HCT116 (cell line): ENCODE results near the gene AFDN. TPM values are rescaled to one million over a fixed set of nuclear protein-coding genes. Genes with fewer than 3 reads are reported as not detected.

Source experiments
- ATAC-seq: fragments of 200-7000 bp; cut with Tn5 transposase; 2 replicates; pipeline ENCODE4 v1.9.1; 2020; ENCODE audit warnings: mild to moderate bottlenecking, moderate library complexity
- BruUV-seq: library from RNA; stranded (reverse); fragments of 400-500 nt; replicated peaks from 2 replicates; lab custom pipeline; 2021; lab: Mats Ljungman, UMichigan
- CTCF ChIA-PET: fragments of 300-600 bp; sonication (Branson Sonifier 250); formaldehyde crosslinking; loops from one replicate; lab custom pipeline; 2021; ENCODE audit warnings: antibody characterized with exemption; lab: Charles Lee
- POLR2A ChIA-PET: fragments of 300-600, 350-600 bp; sonication (Branson Sonifier 250); formaldehyde crosslinking; loops from one replicate; lab custom pipeline; 2021; ENCODE audit warnings: antibody characterized with exemption; lab: Charles Lee
- RAD21 ChIA-PET, 2 experiments: fragments of 300-600 bp; sonication (Branson Sonifier 250); formaldehyde crosslinking; loops; one replicate each; lab custom pipeline; 2023; ENCODE audit warnings: low total read pairs in 2 of 2; ENCODE audit not compliant: uncharacterized antibody in 2 of 2, unreplicated experiment in 2 of 2, low non-redundant PET in 1 of 2; lab: Charles Lee
- DNase-seq: peaks from one replicate; pipeline ENCODE4 v3.0.0-alpha.2; 2010; ENCODE audit warnings: low read depth, low spot score
- H2AFZ ChIP-seq: fragments of 200-600 bp; shearing (Covaris generic), sonication (generic); 2 replicates; pipeline ENCODE4 v1.6.1; 2017; ENCODE audit warnings: low read depth, mixed run types, mixed read lengths, antibody characterized with exemption, low read length; ENCODE audit not compliant: poor library complexity, severe bottlenecking
- H3K27ac ChIP-seq: 2 replicates; pipeline ENCODE4 v1.5.1; 2012; ENCODE audit warnings: low read depth, low read length
- H3K27me3 ChIP-seq: fragments of 200-600 bp; sonication (generic); 2 replicates; pipeline ENCODE4 v1.6.1; 2016; ENCODE audit warnings: mixed run types, low read length, mixed read lengths; ENCODE audit not compliant: insufficient read depth
- H3K36me3 ChIP-seq, 2 experiments: fragments of 200-500 bp in 1 of 2; fragments of 200-600 bp in 1 of 2; sonication (Bioruptor generic) in 1 of 2; sonication (generic) in 1 of 2; 2 replicates each; pipeline versions ENCODE4 v1.5.1 to v1.6.1; 2014 to 2016; ENCODE audit warnings: low read length in 2 of 2, inconsistent platforms in 1 of 2, mixed read lengths in 1 of 2, mixed run types in 1 of 2; ENCODE audit not compliant: insufficient read depth in 2 of 2, control insufficient read depth in 1 of 2
- H3K4me1 ChIP-seq, 2 experiments: fragments of 200-600 bp in 1 of 2; sonication (generic) in 1 of 2; 2 replicates each; pipeline versions ENCODE4 v1.5.1 to v1.6.1; 2012 to 2017; ENCODE audit warnings: low read length in 2 of 2, inconsistent platforms in 1 of 2, mild to moderate bottlenecking in 1 of 2, mixed read lengths in 1 of 2, mixed run types in 1 of 2, moderate library complexity in 1 of 2; ENCODE audit not compliant: insufficient read depth in 2 of 2, control insufficient read depth in 1 of 2
- H3K4me2 ChIP-seq: fragments of 200-600 bp; sonication (generic); 2 replicates; pipeline ENCODE4 v1.6.1; 2017; ENCODE audit warnings: mixed run types, low read length, mixed read lengths
- H3K4me3 ChIP-seq, 2 experiments: fragments of 200-600 bp in 1 of 2; sonication (generic) in 1 of 2; replicated peaks in 1 of 2; 2 replicates each; pipeline ENCODE4 v1.5.1; 2011 to 2016; ENCODE audit warnings: low read length in 2 of 2, control low read depth in 1 of 2, low read depth in 1 of 2, mild to moderate bottlenecking in 1 of 2, mixed read lengths in 1 of 2, mixed run types in 1 of 2
- H3K79me2 ChIP-seq: fragments of 200-600 bp; sonication (generic); 2 replicates; pipeline ENCODE4 v1.6.1; 2017; ENCODE audit warnings: mild to moderate bottlenecking, mixed run types, low read length, moderate library complexity, mixed read lengths; ENCODE audit not compliant: insufficient read depth
- H3K9ac ChIP-seq: fragments of 200-600 bp; sonication (generic); 2 replicates; pipeline ENCODE4 v1.6.1; 2016; ENCODE audit warnings: low read length, mixed read lengths
- H3K9me2 ChIP-seq: fragments of 200-600 bp; sonication (generic), shearing (Covaris generic); 2 replicates; pipeline ENCODE4 v1.6.1; 2017; ENCODE audit warnings: mixed run types, mild to moderate bottlenecking, moderate library complexity; ENCODE audit not compliant: insufficient read depth
- H3K9me3 ChIP-seq, 2 experiments: fragments of 200-500 bp in 1 of 2; fragments of 200-600 bp in 1 of 2; sonication (Bioruptor generic) in 1 of 2; sonication (generic) in 1 of 2; 2 replicates each; pipeline ENCODE4 v1.6.1; 2014 to 2017; ENCODE audit warnings: low read length in 2 of 2, mixed read lengths in 2 of 2, inconsistent platforms in 1 of 2, low read depth in 1 of 2, mild to moderate bottlenecking in 1 of 2, mixed run types in 1 of 2, moderate library complexity in 1 of 2; ENCODE audit not compliant: control insufficient read depth in 1 of 2, insufficient read depth in 1 of 2
- H4K20me1 ChIP-seq: fragments of 200-600 bp; sonication (generic), shearing (Covaris generic); 2 replicates; pipeline ENCODE4 v1.6.1; 2017; ENCODE audit warnings: mixed run types, mild to moderate bottlenecking, moderate library complexity; ENCODE audit not compliant: insufficient read depth
- CBX3 ChIP-seq: IDR thresholded peaks from 2 replicates; pipeline ENCODE4 v1.6.1; 2012; ENCODE audit warnings: low read depth
- CEBPB ChIP-seq: IDR thresholded peaks from 2 replicates; pipeline ENCODE4 v1.6.1; 2012; ENCODE audit warnings: low read depth
- EGR1 ChIP-seq: IDR thresholded peaks from 2 replicates; pipeline ENCODE4 v1.6.1; 2012; ENCODE audit warnings: low read depth
- ELF1 ChIP-seq: IDR thresholded peaks from 2 replicates; pipeline ENCODE4 v1.6.1; 2012; ENCODE audit warnings: low read depth, borderline replicate concordance
- EZH2 ChIP-seq: fragments of 200-600 bp; sonication (generic); IDR thresholded peaks from 2 replicates; pipeline ENCODE4 v1.6.1; 2017; ENCODE audit warnings: antibody characterized with exemption, mixed run types
- EZH2phosphoT487 ChIP-seq: fragments of 200-600 bp; IDR thresholded peaks from 2 replicates; pipeline ENCODE4 v1.6.1; 2018; ENCODE audit warnings: antibody characterized with exemption, borderline replicate concordance
- FOSL1 ChIP-seq: IDR thresholded peaks from 2 replicates; pipeline ENCODE4 v1.6.1; 2012; ENCODE audit warnings: low read depth
- RAD21 ChIP-seq: IDR thresholded peaks from 2 replicates; pipeline ENCODE4 v1.6.1; 2012; ENCODE audit warnings: low read depth, mild to moderate bottlenecking
- SP1 ChIP-seq: IDR thresholded peaks from 2 replicates; pipeline ENCODE4 v1.6.1; 2012; ENCODE audit warnings: low read depth
- SRF ChIP-seq: IDR thresholded peaks from 2 replicates; pipeline ENCODE4 v1.6.1; 2012; ENCODE audit warnings: low read depth
- ZFX ChIP-seq: fragments of 450-650 bp; IDR thresholded peaks from 2 replicates; pipeline ENCODE4 v1.6.1; 2017
- ZNF274 ChIP-seq: fragments of 200-500 bp; sonication (Bioruptor generic); IDR thresholded peaks from 2 replicates; pipeline ENCODE4 v1.6.1; 2014; ENCODE audit warnings: mild to moderate bottlenecking, low read depth, low read length, inconsistent platforms
- intact Hi-C: fragments of 100-400 bp; cut with micrococcal nuclease; formaldehyde crosslinking; loops from 2 replicates; pipeline ENCODE4 v1.10.0; 2022
- total RNA-seq: library from RNA; stranded (reverse); gene quantifications from one replicate; pipeline ENCODE4 v1.2.1, GENCODE V29; 2021; ENCODE audit not compliant: unreplicated experiment
- TF ChIP-seq, protein P1 (sequence below): IDR thresholded peaks from 2 replicates; pipeline ENCODE4 v1.6.1; 2012
- TF ChIP-seq, protein P2 (sequence below): IDR thresholded peaks from 2 replicates; pipeline ENCODE4 v1.6.1; 2011; ENCODE audit warnings: mild to moderate bottlenecking, low read length, moderate library complexity; ENCODE audit not compliant: insufficient replicate concordance; ENCODE audit errors: extremely low read depth
- TF ChIP-seq, protein P3 (sequence below), 3 experiments: fragments of 200-600 bp in 1 of 3; sonication (generic) in 1 of 3; IDR thresholded peaks in 2 of 3; conservative IDR thresholded peaks in 1 of 3; 2 replicates each; pipeline ENCODE4 v1.5.1; 2012 to 2017; ENCODE audit warnings: low read depth in 2 of 3, low read length in 2 of 3, antibody characterized with exemption in 1 of 3, borderline replicate concordance in 1 of 3, control low read depth in 1 of 3, mild to moderate bottlenecking in 1 of 3, mixed read lengths in 1 of 3, mixed run types in 1 of 3, moderate library complexity in 1 of 3; ENCODE audit not compliant: insufficient read depth in 1 of 3
- TF ChIP-seq, protein P4 (sequence below): IDR thresholded peaks from 2 replicates; pipeline ENCODE4 v1.6.1; 2012

The AFDN gene
- total RNA-seq, 1 experiment from 2014 or later: 59.4 TPM

DNA sequence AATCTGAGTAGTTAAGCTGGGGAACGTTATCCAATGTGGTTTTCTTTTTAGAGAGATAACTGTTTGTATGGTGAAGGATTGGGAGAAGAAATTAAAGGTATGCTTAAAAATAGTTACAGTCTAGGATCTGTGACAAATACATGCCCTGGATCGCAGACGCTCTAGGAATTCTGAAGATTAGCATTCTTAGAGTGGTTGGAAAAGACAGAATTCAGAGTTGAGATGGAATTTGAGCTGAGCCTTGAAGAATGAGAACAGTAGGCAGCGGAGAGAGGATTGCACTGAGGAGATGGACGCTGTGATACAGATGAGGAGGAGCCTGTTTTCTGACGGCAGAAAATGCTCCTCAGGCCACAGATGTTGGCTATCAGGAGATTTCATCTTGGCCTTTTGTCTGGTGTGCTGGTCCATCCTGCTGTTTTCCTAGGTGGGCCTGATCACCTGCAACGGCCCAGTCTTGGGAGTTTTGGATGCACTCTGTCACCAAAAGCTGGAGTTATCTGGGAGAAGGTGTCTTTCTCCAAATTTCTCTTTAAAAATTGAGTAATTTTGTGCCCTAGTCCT, 122.5 kb downstream of the AFDN start:
- H3K79me2 ChIP-seq: no peaks in the 10 kb centered on the region
- H3K36me3 ChIP-seq: peaks cover 28 to 30% of the 10 kb centered on the region in 2 experiments
- H3K4me2 ChIP-seq: no peak overlapping the region
- no TSS peak for BruUV-seq
- DNase-seq (no peak), ATAC-seq (no peak)
- H3K9ac ChIP-seq: no peak overlapping the region
- no peaks in the 10 kb centered on the region for H3K27me3 ChIP-seq
- H2AFZ ChIP-seq: no peak overlapping the region
- H3K4me3 ChIP-seq: no peak overlapping the region
- ChIA-PET CTCF (no interaction called here), RAD21 (no interaction called here), POLR2A (no interaction called here)
- H3K4me1 ChIP-seq: no peaks in the 10 kb centered on the region
- H3K27ac ChIP-seq: no peak overlapping the region
- H4K20me1 ChIP-seq: no peaks in the 10 kb centered on the region
- intact Hi-C loops: no loop called here
- no peaks in the 10 kb centered on the region for H3K9me2 ChIP-seq
- TF ChIP-seq EZH2phosphoT487 (no peak), CEBPB (no peak), EZH2 (no peak), ELF1 (no peak), RAD21 (no peak), ZNF274 (no peak), FOSL1 (no peak), EGR1 (no peak), SP1 (no peak), CBX3 (no peak), SRF (no peak), ZFX (no peak)
- TF ChIP-seq, protein P1, sequence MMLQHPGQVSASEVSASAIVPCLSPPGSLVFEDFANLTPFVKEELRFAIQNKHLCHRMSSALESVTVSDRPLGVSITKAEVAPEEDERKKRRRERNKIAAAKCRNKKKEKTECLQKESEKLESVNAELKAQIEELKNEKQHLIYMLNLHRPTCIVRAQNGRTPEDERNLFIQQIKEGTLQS: no peak
- TF ChIP-seq, protein P2, sequence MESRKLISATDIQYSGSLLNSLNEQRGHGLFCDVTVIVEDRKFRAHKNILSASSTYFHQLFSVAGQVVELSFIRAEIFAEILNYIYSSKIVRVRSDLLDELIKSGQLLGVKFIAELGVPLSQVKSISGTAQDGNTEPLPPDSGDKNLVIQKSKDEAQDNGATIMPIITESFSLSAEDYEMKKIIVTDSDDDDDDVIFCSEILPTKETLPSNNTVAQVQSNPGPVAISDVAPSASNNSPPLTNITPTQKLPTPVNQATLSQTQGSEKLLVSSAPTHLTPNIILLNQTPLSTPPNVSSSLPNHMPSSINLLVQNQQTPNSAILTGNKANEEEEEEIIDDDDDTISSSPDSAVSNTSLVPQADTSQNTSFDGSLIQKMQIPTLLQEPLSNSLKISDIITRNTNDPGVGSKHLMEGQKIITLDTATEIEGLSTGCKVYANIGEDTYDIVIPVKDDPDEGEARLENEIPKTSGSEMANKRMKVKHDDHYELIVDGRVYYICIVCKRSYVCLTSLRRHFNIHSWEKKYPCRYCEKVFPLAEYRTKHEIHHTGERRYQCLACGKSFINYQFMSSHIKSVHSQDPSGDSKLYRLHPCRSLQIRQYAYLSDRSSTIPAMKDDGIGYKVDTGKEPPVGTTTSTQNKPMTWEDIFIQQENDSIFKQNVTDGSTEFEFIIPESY: no peak
- TF ChIP-seq, protein P3, sequence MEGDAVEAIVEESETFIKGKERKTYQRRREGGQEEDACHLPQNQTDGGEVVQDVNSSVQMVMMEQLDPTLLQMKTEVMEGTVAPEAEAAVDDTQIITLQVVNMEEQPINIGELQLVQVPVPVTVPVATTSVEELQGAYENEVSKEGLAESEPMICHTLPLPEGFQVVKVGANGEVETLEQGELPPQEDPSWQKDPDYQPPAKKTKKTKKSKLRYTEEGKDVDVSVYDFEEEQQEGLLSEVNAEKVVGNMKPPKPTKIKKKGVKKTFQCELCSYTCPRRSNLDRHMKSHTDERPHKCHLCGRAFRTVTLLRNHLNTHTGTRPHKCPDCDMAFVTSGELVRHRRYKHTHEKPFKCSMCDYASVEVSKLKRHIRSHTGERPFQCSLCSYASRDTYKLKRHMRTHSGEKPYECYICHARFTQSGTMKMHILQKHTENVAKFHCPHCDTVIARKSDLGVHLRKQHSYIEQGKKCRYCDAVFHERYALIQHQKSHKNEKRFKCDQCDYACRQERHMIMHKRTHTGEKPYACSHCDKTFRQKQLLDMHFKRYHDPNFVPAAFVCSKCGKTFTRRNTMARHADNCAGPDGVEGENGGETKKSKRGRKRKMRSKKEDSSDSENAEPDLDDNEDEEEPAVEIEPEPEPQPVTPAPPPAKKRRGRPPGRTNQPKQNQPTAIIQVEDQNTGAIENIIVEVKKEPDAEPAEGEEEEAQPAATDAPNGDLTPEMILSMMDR (IDR thresholded peaks at IDR 0.05 in 2 of 3, conservative IDR thresholded peaks at IDR 0.05 in 1 of 3; ENCODE audit: borderline replicate concordance in 1 of 3, insufficient read depth in 1 of 3, low read depth in 2 of 3, low read length in 2 of 3): no peak
- TF ChIP-seq, protein P4, sequence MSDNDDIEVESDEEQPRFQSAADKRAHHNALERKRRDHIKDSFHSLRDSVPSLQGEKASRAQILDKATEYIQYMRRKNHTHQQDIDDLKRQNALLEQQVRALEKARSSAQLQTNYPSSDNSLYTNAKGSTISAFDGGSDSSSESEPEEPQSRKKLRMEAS: no peak
- no peaks in the 10 kb centered on the region for H3K9me3 ChIP-seq
